Rectal smooth muscle tissue (tissue), 1 donor: Measurements from ENCODE around the gene VASH2.
"Not testable (repeated sequence)": the region's sequence is repeated elsewhere in the genome, so short reads cannot be mapped to it uniquely, and the experiment has no call there.

ENCODE experiments used
- H3K27ac ChIP-seq: one replicate; pipeline ENCODE4 v1.7.0; 2013; ENCODE audit warnings: low read depth, low read length, inconsistent platforms
- H3K27me3 ChIP-seq: one replicate; pipeline ENCODE4 v1.7.0; 2013; ENCODE audit warnings: low read length; ENCODE audit not compliant: control insufficient read depth, insufficient read depth
- H3K36me3 ChIP-seq: one replicate; pipeline ENCODE4 v1.7.0; 2013; ENCODE audit warnings: low read length; ENCODE audit not compliant: control insufficient read depth, insufficient read depth
- H3K4me1 ChIP-seq: one replicate; pipeline ENCODE4 v1.7.0; 2013; ENCODE audit warnings: low read length; ENCODE audit not compliant: control insufficient read depth, insufficient read depth
- H3K4me3 ChIP-seq: one replicate; pipeline ENCODE4 v1.7.0; 2013; ENCODE audit warnings: low read length
- H3K9ac ChIP-seq: one replicate; pipeline ENCODE4 v1.7.0; 2013; ENCODE audit warnings: low read length

The VASH2 gene

GRCh38 chr1:212981025-212981495, 30.7 kb downstream of the VASH2 start:
- Histone ChIP-seq H3K36me3 (no peaks in the 10 kb centered on the region), H3K27ac (no peak overlapping the region), H3K9ac (no peak overlapping the region)

GRCh38 chr1:212981571-212982328, 31.4 kb downstream of the VASH2 start:
- Histone ChIP-seq H3K9ac (no peak overlapping the region), H3K27me3 (no peaks in the 10 kb centered on the region), H3K27ac (no peak overlapping the region), H3K36me3 (no peaks in the 10 kb centered on the region), H3K4me3 (no peak overlapping the region), H3K4me1 (no peaks in the 10 kb centered on the region)

More at GRCh38 chr1:212981025-212981495, 30.7 kb downstream of the VASH2 start:
- Histone ChIP-seq H3K4me1 (no peaks in the 10 kb centered on the region), H3K27me3 (no peaks in the 10 kb centered on the region), H3K4me3 (no peak overlapping the region)

GRCh38 chr1:212982430-212983152, 32.2 kb downstream of the VASH2 start:
- Histone ChIP-seq H3K27ac (no peak overlapping the region), H3K4me1 (no peaks in the 10 kb centered on the region), H3K4me3 (no peak overlapping the region), H3K27me3 (no peaks in the 10 kb centered on the region), H3K9ac (no peak overlapping the region), H3K36me3 (no peaks in the 10 kb centered on the region)

GRCh38 chr1:212983482-212983881, 33.1 kb downstream of the VASH2 start:
- Histone ChIP-seq H3K27ac (no peak overlapping the region), H3K36me3 (no peaks in the 10 kb centered on the region), H3K4me1 (no peaks in the 10 kb centered on the region), H3K9ac (no peak overlapping the region), H3K4me3 (no peak overlapping the region), H3K27me3 (no peaks in the 10 kb centered on the region)

- no peaks in the 10 kb centered on the region for H3K27me3 ChIP-seq
- H3K4me3 ChIP-seq: no peak overlapping the region
- no peak overlapping the region for H3K9ac ChIP-seq
- no peak overlapping the region for H3K27ac ChIP-seq
- H3K4me1 ChIP-seq: no peaks in the 10 kb centered on the region
- no peaks in the 10 kb centered on the region for H3K36me3 ChIP-seq
Observed at GRCh38 chr1:212984522-212985291, 34.4 kb downstream of the VASH2 start.

GRCh38 chr1:212986551-212986950, 36.2 kb downstream of the VASH2 start:
- Histone ChIP-seq H3K4me1 (no peaks in the 10 kb centered on the region), H3K36me3 (no peaks in the 10 kb centered on the region), H3K27me3 (no peaks in the 10 kb centered on the region), H3K9ac (no peak overlapping the region), H3K4me3 (no peak overlapping the region), H3K27ac (no peak overlapping the region)

GRCh38 chr1:212987702-212988322, 37.5 kb downstream of the VASH2 start:
- no peak overlapping the region for H3K9ac ChIP-seq
- no peaks in the 10 kb centered on the region for H3K4me1 ChIP-seq
- H3K4me3 ChIP-seq: no peak overlapping the region
- no peaks in the 10 kb centered on the region for H3K36me3 ChIP-seq
- no peaks in the 10 kb centered on the region for H3K27me3 ChIP-seq
- no peak overlapping the region for H3K27ac ChIP-seq

GRCh38 chr1:212990276-212990675, 39.9 kb downstream of the VASH2 start:
- H3K4me1 ChIP-seq: no peaks in the 10 kb centered on the region
- no peak overlapping the region for H3K9ac ChIP-seq
- no peak overlapping the region for H3K27ac ChIP-seq
- H3K4me3 ChIP-seq: no peak overlapping the region
- no peaks in the 10 kb centered on the region for H3K36me3 ChIP-seq
- H3K27me3 ChIP-seq: no peaks in the 10 kb centered on the region

GRCh38 chr1:212993960-212994359, 43.6 kb downstream of the VASH2 start:
- H3K36me3 ChIP-seq: not testable (repeated sequence)

GRCh38 chr1:212994926-212995325, 44.6 kb downstream of the VASH2 start:
- Histone ChIP-seq H3K27me3 (no peaks in the 10 kb centered on the region), H3K4me1 (no peaks in the 10 kb centered on the region), H3K9ac (no peak overlapping the region), H3K27ac (no peak overlapping the region), H3K36me3 (peaks cover 6% of the 10 kb centered on the region), H3K4me3 (no peak overlapping the region)

More at GRCh38 chr1:212993960-212994359, 43.6 kb downstream of the VASH2 start:
- not testable (repeated sequence) for H3K27ac ChIP-seq, H3K27me3 ChIP-seq, H3K4me1 ChIP-seq, H3K4me3 ChIP-seq, H3K9ac ChIP-seq

- peaks cover 6% of the 10 kb centered on the region for H3K36me3 ChIP-seq
- no peaks in the 10 kb centered on the region for H3K27me3 ChIP-seq
- no peaks in the 10 kb centered on the region for H3K4me1 ChIP-seq
- no peak overlapping the region for H3K9ac ChIP-seq
- H3K4me3 ChIP-seq: no peak overlapping the region
- H3K27ac ChIP-seq: no peak overlapping the region
Observed at GRCh38 chr1:213003256-213003655, 52.9 kb downstream of the VASH2 start.

GRCh38 chr1:213008564-213008963, 58.2 kb downstream of the VASH2 start:
- Histone ChIP-seq H3K9ac (no peak overlapping the region), H3K27me3 (no peaks in the 10 kb centered on the region), H3K27ac (no peak overlapping the region), H3K4me3 (no peak overlapping the region), H3K4me1 (no peaks in the 10 kb centered on the region), H3K36me3 (peaks cover 7% of the 10 kb centered on the region)
